GM23338 (cell line): ENCODE data around the gene KIAA0513. TPM values are rescaled to one million over a fixed set of nuclear protein-coding genes. Genes with fewer than 3 reads are reported as not detected.

Experiments used
- ATAC-seq: fragments of 200-7000 bp; cut with Tn5 transposase; 3 replicates; pipeline ENCODE4 v1.9.1; 2020
- DNase-seq: peaks from one replicate; pipeline ENCODE4 v3.0.0-alpha.2; 2015; ENCODE audit warnings: low spot score
- H2AFZ ChIP-seq: fragments of 200-600 bp; sonication (generic); 2 replicates; pipeline ENCODE4 v1.8.0; 2016; ENCODE audit warnings: antibody characterized with exemption, mild to moderate bottlenecking, moderate library complexity
- H3F3A ChIP-seq: fragments of 200-600 bp; sonication (generic); replicated peaks from 2 replicates; pipeline ENCODE4 v1.8.0; 2017; ENCODE audit warnings: antibody characterized with exemption, mixed run types, low read depth
- H3K27ac ChIP-seq: fragments of 200-600 bp; sonication (generic); 2 replicates; pipeline ENCODE4 v1.6.1; 2016; ENCODE audit warnings: low read depth
- H3K27me3 ChIP-seq: fragments of 200-600 bp; sonication (generic); 2 replicates; pipeline ENCODE4 v1.8.0; 2016; ENCODE audit warnings: mild to moderate bottlenecking, mixed run types, moderate library complexity; ENCODE audit not compliant: insufficient read depth
- H3K36me3 ChIP-seq: fragments of 200-600 bp; sonication (generic); 2 replicates; pipeline ENCODE4 v1.8.0; 2016; ENCODE audit warnings: mild to moderate bottlenecking; ENCODE audit not compliant: insufficient read depth
- H3K4me1 ChIP-seq: fragments of 200-600 bp; sonication (generic); 2 replicates; pipeline ENCODE4 v1.8.0; 2016; ENCODE audit warnings: mild to moderate bottlenecking, moderate library complexity; ENCODE audit not compliant: insufficient read depth
- H3K4me2 ChIP-seq: fragments of 200-600 bp; sonication (generic); 2 replicates; pipeline ENCODE4 v1.7.1; 2017; ENCODE audit warnings: mixed run types
- H3K4me3 ChIP-seq: fragments of 200-600 bp; sonication (generic); 2 replicates; pipeline ENCODE4 v1.6.1; 2016; ENCODE audit warnings: mixed run types
- H3K79me2 ChIP-seq: fragments of 200-600 bp; sonication (generic); replicated peaks from 2 replicates; pipeline ENCODE4 v1.8.0; 2017; ENCODE audit warnings: mild to moderate bottlenecking; ENCODE audit not compliant: insufficient read depth
- H3K9me2 ChIP-seq: fragments of 200-600 bp; sonication (generic); 2 replicates; pipeline ENCODE4 v1.8.0; 2017; ENCODE audit not compliant: insufficient read depth
- H4K20me1 ChIP-seq: fragments of 200-600 bp; sonication (generic); replicated peaks from 2 replicates; pipeline ENCODE4 v1.8.0; 2017; ENCODE audit warnings: mild to moderate bottlenecking; ENCODE audit not compliant: insufficient read depth
- H3K27ac Mint-ChIP-seq: 2 replicates; pipeline ENCODE4 v1.8.0; 2020; ENCODE audit warnings: inconsistent platforms, mild to moderate bottlenecking, moderate library complexity, mixed read lengths
- H3K27me3 Mint-ChIP-seq: 3 replicates; pipeline ENCODE4 v1.8.0; 2022; ENCODE audit warnings: low read depth, mild to moderate bottlenecking, moderate library complexity, mixed read lengths, inconsistent platforms; ENCODE audit not compliant: insufficient read depth, poor library complexity
- H3K36me3 Mint-ChIP-seq: 3 replicates; pipeline ENCODE4 v1.8.0; 2021; ENCODE audit warnings: low read depth, mild to moderate bottlenecking, inconsistent platforms, moderate library complexity, mixed read lengths
- H3K4me1 Mint-ChIP-seq: 3 replicates; pipeline ENCODE4 v1.8.0; 2020; ENCODE audit warnings: mild to moderate bottlenecking, inconsistent platforms, mixed read lengths
- H3K4me3 Mint-ChIP-seq: 3 replicates; pipeline ENCODE4 v1.8.0; 2021; ENCODE audit warnings: moderate library complexity, mild to moderate bottlenecking, inconsistent platforms, mixed read lengths
- H3K9me3 Mint-ChIP-seq: 3 replicates; pipeline ENCODE4 v1.8.0; 2020; ENCODE audit warnings: moderate library complexity, mild to moderate bottlenecking, inconsistent platforms, mixed read lengths
- CREB1 ChIP-seq: fragments of 250-450 bp; sonication (Bioruptor Pico); IDR thresholded peaks from 2 replicates; pipeline ENCODE4 v1.5.0; 2020; ENCODE audit warnings: low read depth, mild to moderate bottlenecking, moderate library complexity
- CTCF ChIP-seq, 2 experiments: fragments of 200-600 bp in 1 of 2; sonication (generic) in 1 of 2; conservative IDR thresholded peaks; 2 replicates each; pipeline versions ENCODE4 v1.5.1 to v1.6.1; 2016 to 2017; ENCODE audit warnings: antibody characterized with exemption in 2 of 2, low read depth in 2 of 2, mild to moderate bottlenecking in 2 of 2, moderate library complexity in 1 of 2
- ETS1 ChIP-seq: IDR thresholded peaks from 2 replicates; pipeline ENCODE4 v1.6.1; 2016; ENCODE audit warnings: antibody characterized with exemption
- EZH2 ChIP-seq: fragments of 200-600 bp; sonication (generic); IDR thresholded peaks from one replicate; pipeline ENCODE4 v1.8.0; 2017; ENCODE audit warnings: antibody characterized with exemption, mild to moderate bottlenecking, low read depth; ENCODE audit not compliant: unreplicated experiment
- EZH2phosphoT487 ChIP-seq: fragments of 200-600 bp; sonication (generic); IDR thresholded peaks from one replicate; pipeline ENCODE4 v1.8.1; 2018; ENCODE audit warnings: antibody characterized with exemption; ENCODE audit not compliant: unreplicated experiment
- JUNB ChIP-seq: IDR thresholded peaks from one replicate; pipeline ENCODE4 v1.6.1; 2016; ENCODE audit warnings: antibody characterized with exemption; ENCODE audit not compliant: unreplicated experiment
- REST ChIP-seq: IDR thresholded peaks from one replicate; pipeline ENCODE4 v1.6.1; 2018; ENCODE audit warnings: antibody characterized with exemption; ENCODE audit not compliant: unreplicated experiment
- STAT1 ChIP-seq: IDR thresholded peaks from one replicate; pipeline ENCODE4 v1.6.1; 2016; ENCODE audit warnings: antibody characterized with exemption; ENCODE audit not compliant: unreplicated experiment
- ZNF114 ChIP-seq: fragments of 250-450 bp; sonication (Bioruptor Pico); IDR thresholded peaks from 2 replicates; pipeline ENCODE4 v1.5.0; 2020; ENCODE audit warnings: mild to moderate bottlenecking, moderate library complexity
- ZNF331 ChIP-seq: fragments of 250-450 bp; sonication (Bioruptor Pico); IDR thresholded peaks from 2 replicates; pipeline ENCODE4 v1.5.0; 2020; ENCODE audit warnings: low read depth, mild to moderate bottlenecking, moderate library complexity
- ZNF462 ChIP-seq: fragments of 250-450 bp; sonication (Bioruptor Pico); IDR thresholded peaks from 2 replicates; pipeline ENCODE4 v1.5.0; 2020; ENCODE audit warnings: mild to moderate bottlenecking, moderate library complexity
- polyA plus RNA-seq: library from polyadenylated mRNA; unstranded; fragments of >200 nt; fragmentation: Nextera tagmentation; extraction: Ambion mirVana; gene quantifications from 2 replicates; pipeline ENCODE4 v1.2.1, GENCODE V29; 2016
- total RNA-seq: library from RNA; depleted of rRNA; stranded (reverse); fragments of >200 nt; shearing (Covaris generic); gene quantifications from 2 replicates; pipeline ENCODE4 v1.2.3, GENCODE V29; 2014

KIAA0513 gene
- total and polyA plus RNA-seq, 2 experiments from 2014 or later: 2.1 to 8.7 TPM

DNA sequence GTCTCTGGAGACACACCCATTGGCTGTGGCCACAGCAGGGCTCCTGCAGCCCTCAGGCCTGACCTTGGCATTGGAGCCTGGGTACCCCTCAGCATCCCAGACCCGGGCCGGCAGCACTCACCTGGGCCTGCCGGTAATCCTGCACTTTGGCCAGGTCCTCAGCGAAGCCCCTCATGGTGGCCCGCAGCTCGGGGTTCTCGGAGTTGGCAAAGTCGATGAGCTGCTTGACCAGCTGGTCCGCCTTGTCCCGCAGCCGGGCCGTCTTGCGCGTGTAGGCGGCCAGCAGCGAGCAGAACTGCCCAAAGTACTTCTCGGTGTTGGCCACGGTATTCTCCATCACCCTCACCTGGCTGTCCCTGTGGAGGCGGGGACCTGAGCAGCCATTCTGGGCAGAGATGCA, 82.5 kb downstream of the KIAA0513 start (continued):
- TF ChIP-seq ZNF462 (CRISPR knock-in tag) (no peak), ZNF114 (CRISPR knock-in tag) (no peak), CREB1 (CRISPR knock-in tag) (no peak), EZH2phosphoT487 (no peak)

- no peaks in the 10 kb centered on the region for H3K9me2 ChIP-seq
- no peaks in the 10 kb centered on the region for H3F3A ChIP-seq
- H3K4me3 ChIP-seq: no peak overlapping the region
- H3K36me3 ChIP-seq: no peaks in the 10 kb centered on the region
- H3K27me3 ChIP-seq: no peaks in the 10 kb centered on the region
- DNase-seq: no peak
- H3K27me3 Mint-ChIP-seq: peaks cover 26% of the 10 kb centered on the region
- no peaks in the 10 kb centered on the region for H4K20me1 ChIP-seq
- H3K36me3 Mint-ChIP-seq: no peaks in the 10 kb centered on the region
- no peak overlapping the region for H3K4me2 ChIP-seq
- peaks cover 25% of the 10 kb centered on the region for H3K4me1 Mint-ChIP-seq
- no peak overlapping the region for H3K27ac Mint-ChIP-seq
- ATAC-seq: no peak
- H3K4me3 Mint-ChIP-seq: no peak overlapping the region
- H3K27ac ChIP-seq: no peak overlapping the region
- H3K4me1 ChIP-seq: no peaks in the 10 kb centered on the region; the same call in 1 of the 2 replicates
- no peak overlapping the region for H2AFZ ChIP-seq
- H3K79me2 ChIP-seq: no peaks in the 10 kb centered on the region
- no peaks in the 10 kb centered on the region for H3K9me3 Mint-ChIP-seq
- no peak for TF ChIP-seq ETS1
- TF ChIP-seq STAT1: no peak
- no peak for TF ChIP-seq CTCF (conservative IDR thresholded peaks at IDR 0.05; ENCODE audit: low read depth in 2 of 2)
- no peak for TF ChIP-seq EZH2
- no peak for TF ChIP-seq EZH2phosphoT487
- no peak for TF ChIP-seq ZNF114 (CRISPR knock-in tag)
- no peak for TF ChIP-seq REST
- no peak for TF ChIP-seq JUNB
- TF ChIP-seq ZNF331 (CRISPR knock-in tag): no peak
- no peak for TF ChIP-seq CREB1 (CRISPR knock-in tag)
Measured at GRCh38 chr16:85111184-85111583, 83.6 kb downstream of the KIAA0513 start.
